HG03095 (cell line): ENCODE results near the gene NFIA.

Experiments used
- ATAC-seq: cut with Tn5 transposase; IDR thresholded peaks from one replicate; pipeline ENCODE4 v1.9.1; 2021; ENCODE audit warnings: moderate library complexity; ENCODE audit not compliant: unreplicated experiment

Gene NFIA

DNA sequence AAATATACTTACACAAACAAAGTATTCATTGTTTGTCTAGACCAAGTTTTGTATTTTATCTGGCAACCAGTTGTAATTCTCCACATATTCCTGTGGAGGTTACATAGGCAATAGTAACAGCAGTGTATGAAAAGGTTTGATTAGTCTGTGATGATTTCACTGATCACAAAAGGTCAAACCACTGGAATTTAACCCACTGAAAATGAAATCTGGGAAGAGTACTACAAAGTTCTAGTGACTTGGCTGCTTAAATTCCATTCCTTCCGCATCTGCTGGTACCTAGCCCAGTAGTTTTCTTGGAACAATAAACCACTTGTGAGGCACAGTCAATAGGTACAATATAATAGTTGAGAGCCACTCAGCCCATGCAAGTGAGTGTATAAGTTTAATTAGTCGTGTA, 205.4 kb downstream of the NFIA start:
- no peak for ATAC-seq

DNA sequence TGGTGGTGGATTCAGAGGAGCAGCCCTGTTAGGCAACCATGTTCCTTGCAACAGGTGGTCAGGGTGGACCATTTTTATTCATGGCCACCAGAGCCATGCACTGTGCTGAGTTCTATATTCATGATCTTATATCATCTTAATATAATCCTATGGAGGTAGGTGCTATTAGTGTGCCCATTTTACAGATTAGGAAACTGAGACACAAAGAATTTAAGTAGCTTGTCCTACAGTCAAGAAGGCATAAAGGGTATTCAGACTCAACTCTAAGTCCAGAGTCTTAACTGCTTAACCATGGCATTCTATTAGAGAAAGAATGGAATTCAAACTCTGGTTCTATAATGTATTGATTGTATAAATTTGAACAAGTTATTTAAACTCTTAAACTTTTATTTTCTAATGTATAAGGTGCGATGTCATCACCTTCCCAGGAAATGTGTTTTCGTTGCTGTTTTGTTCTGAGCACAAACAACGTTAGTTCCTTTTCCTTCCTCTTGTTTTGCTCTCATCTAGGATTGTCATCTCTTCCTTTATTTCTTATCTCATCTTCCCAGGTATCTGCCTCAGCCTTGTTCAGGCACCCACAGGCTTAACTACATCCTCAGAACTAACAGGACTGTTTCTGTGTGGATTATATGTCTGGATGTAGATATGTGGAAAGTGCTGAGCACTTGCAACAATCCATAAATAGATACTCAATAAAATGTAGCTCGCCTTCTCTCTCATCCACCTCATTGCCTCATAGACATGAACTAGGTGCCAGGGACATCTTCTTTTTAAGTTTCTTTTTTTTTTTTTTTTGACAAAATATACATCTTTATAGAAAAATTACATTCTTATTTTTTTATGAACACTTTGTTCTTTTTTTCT, 207.1 kb downstream of the NFIA start:
- ATAC-seq = no peak

DNA sequence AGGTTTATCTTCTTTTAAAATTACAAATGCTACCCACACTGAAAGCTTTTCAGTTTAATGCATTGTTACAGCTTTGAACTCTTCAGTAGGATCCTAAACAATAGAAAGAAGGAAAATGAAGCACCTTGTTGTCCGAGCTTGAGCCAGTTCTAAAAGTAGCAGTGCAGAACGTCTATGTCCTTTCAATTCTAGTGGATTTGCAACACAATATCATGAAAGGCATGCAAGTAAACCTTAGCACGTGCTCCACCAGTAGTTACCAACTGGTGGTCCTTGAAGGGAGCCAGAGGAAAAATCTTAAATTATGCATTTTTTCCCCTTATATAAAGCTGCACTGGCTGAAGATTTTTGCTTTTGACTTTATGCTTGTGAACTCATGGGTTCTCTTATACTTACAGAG, 208.2 kb downstream of the NFIA start:
- ATAC-seq = no peak

DNA sequence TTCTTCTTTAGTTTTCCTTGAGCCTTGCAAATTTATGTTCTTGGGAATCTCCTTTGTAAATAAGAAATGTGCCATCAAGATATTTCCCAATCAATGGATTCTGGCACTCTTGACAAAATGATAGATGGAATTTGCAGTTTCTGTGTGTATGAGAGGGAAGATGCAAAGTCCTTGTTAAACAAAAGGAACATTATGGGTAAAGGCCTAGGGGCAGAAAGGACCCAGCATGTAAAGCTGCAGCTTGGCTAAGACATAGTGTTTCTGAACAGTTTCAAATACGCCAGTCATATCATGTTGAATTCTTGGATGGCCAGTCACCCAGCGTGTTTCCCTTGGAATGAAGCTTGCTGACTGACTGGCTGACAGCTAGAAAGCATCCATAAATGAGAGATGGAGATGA, 210.8 kb downstream of the NFIA start:
- no peak for ATAC-seq

DNA sequence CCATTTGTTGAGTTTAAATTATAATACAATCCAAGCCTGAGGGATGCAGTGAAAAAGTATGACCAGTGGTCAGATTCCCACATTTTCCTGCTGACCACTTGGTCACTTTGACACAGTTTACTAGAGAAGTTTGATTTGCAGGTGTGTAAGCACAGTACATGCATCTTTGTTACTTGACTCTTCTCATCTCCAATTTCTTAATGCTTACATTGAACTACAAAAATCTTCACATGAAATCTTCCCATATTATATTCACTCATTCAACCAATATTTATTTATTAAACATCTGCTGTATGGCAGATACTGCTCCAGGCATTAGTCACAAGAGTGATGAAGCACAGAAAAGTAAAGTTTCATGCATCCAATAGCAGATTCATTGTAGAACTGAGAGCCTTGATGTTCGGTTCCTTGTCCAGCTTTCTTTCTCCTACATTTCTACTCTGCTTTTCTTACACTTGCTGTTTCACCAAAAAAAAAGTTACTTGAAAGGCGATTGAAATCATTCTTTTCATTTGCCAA, 211.7 kb downstream of the NFIA start:
- ATAC-seq = no peak

DNA sequence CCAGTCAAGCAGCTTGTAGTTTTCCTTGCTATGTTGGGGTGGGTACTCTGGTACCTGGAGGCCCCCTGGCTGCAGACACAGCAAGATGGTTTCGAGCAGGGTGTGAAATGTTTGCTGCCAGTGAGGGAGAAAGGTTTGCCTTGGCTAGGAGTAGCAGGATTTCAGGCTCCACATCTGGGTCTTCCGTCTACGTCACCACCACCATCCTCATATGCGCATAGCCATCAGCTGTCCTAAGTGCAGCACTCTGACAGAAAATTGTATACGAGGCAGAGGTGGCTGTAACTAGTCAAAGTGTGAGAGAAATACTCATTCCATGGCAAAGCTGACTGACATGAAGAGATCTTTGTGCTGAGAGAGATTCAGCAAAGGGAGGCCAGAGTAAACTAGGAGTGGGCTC, 212.6 kb downstream of the NFIA start:
- ATAC-seq = no peak

DNA sequence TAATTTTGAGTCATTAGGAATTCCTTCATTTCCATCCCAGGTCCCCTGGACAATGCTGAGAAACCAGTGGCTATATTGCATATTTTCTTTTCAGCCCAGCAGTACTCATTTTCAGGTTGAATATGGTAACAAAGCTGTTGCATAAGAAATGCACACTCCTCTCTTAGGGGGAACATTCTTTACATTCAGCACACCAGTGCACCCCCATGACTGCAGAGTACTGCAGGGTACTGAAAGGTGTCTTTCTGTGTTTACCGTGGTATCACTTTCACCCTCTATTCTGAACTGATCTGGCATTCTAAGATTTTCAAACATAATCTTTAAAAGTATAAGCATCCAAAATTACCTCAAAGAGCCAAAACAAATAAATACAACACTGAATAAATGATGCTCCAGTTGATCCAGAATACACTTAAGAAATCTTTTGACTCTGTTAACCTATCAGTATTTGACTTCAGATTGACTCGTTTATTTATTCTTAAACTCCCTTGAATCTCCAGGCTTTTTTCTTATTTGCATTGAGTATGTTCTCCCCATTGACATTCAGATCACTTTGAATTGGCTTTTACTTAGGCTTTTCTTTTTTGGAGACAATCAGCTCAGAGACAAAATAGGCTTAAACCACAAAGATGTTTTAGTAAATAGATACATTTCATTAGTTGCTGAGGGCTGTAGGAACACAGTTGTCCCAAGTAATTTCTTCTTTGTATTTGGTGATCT, 213.6 kb downstream of the NFIA start:
- ATAC-seq = no peak

DNA sequence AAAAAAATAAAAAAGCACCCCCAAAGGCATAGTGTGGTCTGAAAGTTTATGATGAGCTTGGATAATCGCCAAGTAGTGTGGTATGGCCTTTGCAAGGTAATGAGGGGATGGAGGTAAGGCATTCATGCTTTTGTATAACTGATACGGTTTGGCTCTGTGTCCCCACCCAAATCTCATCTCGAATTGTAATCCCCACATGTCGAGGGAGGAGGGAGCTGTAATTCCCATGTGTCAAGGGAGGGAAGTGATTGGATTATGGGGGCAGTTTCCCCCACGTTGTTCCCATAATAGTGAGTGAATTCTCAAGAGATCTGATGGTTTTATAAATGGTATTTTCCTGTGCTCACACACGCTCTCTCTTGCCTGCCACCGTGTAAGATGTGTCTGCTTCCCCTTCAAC, 215.5 kb downstream of the NFIA start:
- ATAC-seq = no peak

DNA sequence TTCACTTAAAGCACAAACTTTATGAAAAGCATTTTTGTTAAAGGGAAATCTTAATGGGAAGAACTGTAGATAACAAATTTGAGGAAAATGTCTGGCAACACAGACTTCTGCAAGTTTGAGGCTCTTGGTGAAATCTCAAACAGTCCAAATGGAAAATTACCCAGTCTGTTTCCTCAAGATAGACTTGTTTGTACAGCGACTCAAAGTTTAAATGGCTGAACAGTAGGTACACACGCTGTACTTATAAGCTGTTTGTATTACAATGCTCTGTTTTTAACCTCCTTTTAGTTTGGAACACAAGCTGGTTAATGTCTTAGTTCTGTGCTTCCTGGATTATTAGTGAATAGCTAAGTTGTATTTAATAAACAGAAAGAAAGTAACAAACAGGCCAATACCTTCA, 217.1 kb downstream of the NFIA start:
- no peak for ATAC-seq

DNA sequence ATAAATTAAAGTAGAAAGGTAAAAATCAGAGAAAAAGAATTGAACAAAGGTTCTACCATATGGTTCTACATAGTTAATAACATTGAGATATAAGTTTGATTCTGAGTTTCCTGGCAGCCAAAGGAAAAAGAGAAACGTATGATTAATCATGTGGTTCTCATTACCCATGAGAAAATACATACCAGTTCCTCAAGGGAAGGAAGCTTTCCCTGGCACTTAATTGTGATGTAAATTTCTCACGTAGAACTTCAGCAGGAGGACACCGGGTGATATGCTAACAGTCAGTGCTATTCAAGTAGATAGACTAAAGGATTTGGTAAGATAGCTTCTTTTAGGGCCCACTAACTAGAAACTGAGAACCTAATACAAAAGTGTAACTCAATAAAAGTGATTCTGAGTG, 218.5 kb downstream of the NFIA start:
- no peak for ATAC-seq

DNA sequence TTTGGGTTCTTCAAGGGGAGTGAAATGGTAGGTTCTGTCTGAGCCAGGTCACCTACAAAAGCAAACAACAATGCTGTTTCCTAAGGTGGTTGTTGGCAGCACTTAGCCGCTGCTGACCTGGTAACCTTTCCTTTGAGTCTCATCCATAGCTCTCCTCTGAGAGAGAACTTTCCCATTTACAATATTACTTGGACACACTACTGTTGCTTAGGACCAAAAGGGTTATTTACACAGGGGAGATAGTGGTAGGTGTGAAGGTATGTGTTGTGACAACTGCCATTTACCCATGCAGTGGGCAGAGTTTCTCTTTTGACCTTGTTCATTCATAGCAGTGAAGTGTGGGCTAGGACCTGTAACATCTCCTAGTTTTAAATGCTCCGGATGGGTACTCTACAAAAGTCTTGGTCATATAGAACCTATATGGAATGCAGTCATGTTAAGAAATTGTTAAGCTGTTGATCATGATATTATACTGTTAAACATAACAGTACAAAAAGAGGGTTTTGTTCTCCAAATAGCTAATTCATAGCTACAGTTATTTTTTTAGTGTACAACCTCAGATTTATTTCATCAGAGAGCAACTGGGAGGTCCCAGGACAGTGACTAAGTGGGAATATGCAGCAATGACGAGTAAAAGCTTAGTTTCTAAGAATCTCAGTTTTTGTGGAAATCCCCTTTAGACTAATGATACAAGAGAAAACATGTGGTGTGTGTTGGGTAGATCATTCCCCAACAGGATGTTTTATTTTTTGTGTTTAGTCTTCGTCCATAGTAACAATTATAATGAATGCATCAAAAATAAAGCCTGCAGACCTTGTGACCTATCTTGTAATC, 219.7 kb downstream of the NFIA start:
- ATAC-seq = no peak

DNA sequence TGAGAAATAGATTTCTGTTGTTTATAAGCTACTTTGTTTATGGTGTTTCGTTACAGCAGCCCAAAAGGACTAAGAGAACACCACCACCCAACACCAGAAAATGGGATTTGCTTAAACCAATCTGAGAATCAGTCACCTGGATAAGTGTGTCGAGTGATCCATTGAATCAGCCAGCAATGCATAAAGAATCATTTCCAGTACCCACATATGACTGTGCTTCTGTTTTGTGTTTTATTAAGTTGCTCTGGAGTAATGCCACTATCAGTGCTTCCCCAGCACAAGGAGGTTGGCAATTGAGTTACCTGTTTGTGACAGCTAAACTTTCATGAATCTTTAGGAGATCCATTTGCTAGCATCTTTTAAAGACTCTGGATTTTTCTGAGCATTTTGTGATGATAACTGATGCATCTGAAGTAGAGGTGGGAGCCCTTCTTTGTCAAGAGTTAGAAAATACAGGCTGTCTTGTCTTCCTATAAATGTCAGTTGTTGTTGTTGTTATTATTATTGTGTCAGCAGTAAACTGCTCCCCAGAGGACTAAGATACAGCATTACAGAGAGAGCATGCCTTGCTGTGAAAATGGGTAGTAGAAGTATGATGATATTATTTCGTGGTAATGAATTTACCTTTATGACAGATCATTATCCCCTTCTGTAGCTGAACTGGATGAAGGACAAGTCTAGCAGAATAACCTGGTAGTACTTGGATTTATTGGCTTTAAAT, 225.2 kb downstream of the NFIA start:
- ATAC-seq = no peak

DNA sequence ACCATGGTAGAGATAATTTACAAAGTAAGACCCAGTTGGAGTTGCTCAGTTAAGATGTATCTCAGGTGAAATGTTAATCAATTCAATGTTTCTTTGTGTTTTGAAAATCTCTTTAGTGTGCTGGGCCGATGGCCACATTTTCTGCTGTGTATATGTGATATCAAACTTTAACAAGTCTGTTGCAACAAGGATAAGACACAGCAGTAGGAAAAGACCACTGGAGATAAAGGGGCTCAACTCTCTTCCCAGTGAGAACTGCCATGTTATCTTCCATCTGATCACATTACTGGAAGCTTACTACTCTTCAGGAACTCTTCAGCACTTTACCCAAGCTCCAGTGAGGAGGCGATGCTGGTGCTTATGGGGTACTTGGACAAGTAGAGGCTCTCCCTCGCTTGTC, 227.7 kb downstream of the NFIA start:
- no peak for ATAC-seq

DNA sequence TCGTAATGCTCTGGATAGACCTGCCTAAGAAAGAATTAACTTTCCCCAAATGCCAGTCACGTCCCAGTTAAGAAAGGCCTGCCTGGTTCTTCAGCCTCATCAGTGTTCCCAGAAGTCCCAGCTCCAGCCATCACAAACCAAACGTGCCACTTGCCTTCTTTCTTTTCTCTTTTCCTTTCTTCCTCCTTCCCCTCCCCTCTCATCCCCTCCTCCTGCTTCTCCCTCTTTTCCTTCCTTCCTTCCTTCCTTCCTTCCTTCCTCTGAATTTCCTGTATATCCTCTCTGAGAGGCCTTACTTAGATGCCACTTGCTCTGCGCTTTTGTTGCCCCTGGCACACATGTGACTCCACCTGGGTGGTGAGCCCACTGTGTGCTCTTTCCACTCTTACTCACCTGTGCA, 228.2 kb downstream of the NFIA start:
- ATAC-seq = no peak

DNA sequence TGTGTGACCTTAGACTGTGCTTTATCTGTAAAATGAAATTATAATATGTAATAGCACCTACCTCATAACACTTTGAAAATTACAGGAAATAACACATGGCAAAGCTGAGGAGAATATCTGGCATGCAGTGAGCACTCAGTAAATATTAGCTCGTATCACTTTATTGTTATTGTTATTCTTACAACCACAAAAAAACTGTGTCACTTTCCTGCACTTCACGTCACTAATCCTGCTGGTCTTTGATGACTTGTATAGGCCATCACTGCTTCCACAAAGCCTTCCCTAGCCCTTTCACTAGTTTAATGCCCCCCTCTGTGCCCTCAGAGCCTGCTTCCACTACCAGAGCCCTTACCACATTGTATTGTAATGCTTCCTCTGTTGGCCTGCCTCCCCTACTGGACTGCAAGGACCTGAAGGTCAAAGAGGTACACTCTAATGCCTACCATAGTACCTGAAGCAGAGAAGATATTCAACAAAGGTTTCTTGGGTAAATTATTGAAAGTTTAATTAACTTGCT, 231.6 kb downstream of the NFIA start:
- no peak for ATAC-seq

DNA sequence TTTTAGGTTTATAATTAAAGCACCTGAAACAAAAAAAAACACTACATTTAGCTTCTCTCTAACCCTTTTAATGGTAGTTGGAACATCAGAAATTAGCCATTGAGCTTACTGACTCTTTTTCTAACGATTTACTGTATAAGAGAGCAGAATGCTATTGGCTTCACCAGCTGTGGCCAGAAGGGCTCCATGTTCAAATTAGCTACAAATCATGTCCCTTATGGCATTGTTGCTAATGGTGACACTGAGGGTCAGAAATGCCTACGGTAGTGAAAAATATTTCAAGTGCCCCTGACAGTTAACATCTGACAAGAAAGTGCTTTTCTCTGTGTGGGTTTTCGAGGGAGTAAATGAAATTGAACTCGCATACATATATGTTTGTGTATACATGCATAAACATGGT, 232.7 kb downstream of the NFIA start:
- no peak for ATAC-seq

DNA sequence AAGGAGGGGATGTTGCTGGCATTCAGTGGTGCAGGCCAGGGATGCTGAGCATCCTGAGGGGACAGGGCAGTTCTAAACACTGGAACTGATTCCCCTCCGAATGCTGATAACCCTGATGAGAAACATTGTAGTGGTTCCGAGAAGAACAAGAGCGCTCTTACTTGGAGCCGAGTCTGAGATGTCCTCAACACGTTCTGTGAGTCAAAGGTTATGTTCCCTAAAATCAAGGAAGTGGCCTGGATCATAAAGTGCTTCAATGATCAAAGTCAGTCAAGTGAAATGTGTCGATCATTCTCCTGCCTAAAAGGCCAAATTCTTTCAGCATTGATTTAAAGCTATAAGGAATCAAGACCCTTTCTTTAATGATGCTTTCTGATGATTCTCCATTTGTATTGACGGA, 234.1 kb downstream of the NFIA start:
- no peak for ATAC-seq

DNA sequence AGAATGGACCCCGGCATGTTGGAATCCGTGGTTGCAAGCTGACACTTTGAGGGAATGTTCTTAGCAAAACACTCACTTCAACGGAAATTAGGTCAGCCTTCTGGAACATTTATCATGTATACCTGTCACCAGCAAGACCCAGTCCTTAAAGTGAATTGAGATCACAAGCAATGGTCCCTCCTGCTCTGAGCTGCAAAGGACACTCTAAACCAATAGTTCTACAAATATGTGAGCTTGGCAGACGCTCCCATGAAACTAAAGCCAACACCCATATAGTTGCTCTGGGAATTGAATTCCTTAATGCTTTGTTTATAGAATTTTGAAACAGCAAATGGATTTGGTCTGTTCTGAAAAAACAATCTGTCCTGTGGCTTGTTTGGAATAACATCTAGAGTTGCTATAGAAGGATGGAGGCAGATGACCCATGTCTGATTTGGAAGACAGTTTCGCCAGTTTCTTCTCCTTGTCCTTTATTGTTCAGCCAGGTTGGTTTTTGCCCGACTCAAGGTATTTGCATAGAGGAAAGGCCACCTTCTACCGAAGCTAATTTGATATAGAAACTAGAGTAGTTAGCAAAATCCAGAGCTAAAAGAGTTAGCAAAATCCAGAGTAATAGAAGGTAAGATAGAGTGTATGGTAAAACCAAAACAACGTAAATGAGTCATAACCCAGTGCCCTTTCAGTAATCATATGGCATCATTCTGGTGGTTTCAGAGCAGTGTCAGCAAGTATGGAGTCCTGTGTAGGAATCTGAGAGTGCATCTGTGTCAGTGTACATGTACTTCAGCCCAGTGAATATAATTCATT, 236.2 kb downstream of the NFIA start:
- peak; percentile 99 for ATAC-seq

DNA sequence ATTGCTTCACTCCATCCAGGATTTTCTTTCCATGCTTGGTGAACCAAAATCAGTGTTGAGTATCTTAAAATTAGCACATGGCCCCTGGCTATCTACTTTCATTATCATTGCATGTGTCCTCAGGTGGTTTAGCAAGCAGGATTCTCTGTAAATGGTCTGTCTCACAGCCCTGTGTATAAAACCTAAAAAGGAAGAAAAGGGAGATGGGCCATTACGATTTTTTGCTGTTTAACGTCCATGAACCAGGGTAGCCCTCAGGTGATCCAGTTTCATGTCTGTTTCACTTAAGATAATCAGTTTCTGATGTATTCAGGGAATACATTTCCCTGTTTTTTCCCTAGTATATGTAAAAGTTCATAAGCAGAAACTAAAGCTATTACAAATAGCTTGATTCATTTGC, 238.2 kb downstream of the NFIA start:
- ATAC-seq = no peak
